Psoas muscle (tissue), 8 donors: ENCODE data around the gene URM1. TPM values are rescaled to one million over a fixed set of nuclear protein-coding genes. Genes with fewer than 3 reads are reported as not detected.

Experiments
- ATAC-seq, 4 donors: fragments of 200-7000 bp; cut with Tn5 transposase; one replicate each; pipeline ENCODE4 v1.9.1; 2020; ENCODE audit warnings: moderate library complexity in 3 of 4, mild to moderate bottlenecking in 2 of 4
- DNase-seq, 2 donors: peaks; one replicate each; pipeline ENCODE4 v3.0.0-alpha.2; 2020
- H3K27ac ChIP-seq: fragments of 200-600 bp; one replicate; pipeline ENCODE4 v1.8.0; 2022
- H3K27me3 ChIP-seq, 3 donors: fragments of 200-600 bp in 1 of 3; one replicate each; pipeline versions ENCODE4 v1.6.1 to v1.8.0; 2013 to 2022; ENCODE audit warnings: low read length in 2 of 3, mild to moderate bottlenecking in 2 of 3, moderate library complexity in 1 of 3; ENCODE audit not compliant: insufficient read depth in 3 of 3
- H3K36me3 ChIP-seq, 2 donors: fragments of 200-600 bp in 1 of 2; one replicate each; pipeline versions ENCODE4 v1.6.1 to v1.8.0; 2013 to 2022; ENCODE audit warnings: low read depth in 1 of 2, mild to moderate bottlenecking in 1 of 2, moderate library complexity in 1 of 2; ENCODE audit not compliant: insufficient read depth in 1 of 2
- H3K4me1 ChIP-seq: fragments of 200-600 bp; one replicate; pipeline ENCODE4 v1.8.0; 2022
- H3K4me3 ChIP-seq: fragments of 200-600 bp; one replicate; pipeline ENCODE4 v1.8.0; 2022; ENCODE audit warnings: mild to moderate bottlenecking
- H3K9me3 ChIP-seq: fragments of 200-600 bp; one replicate; pipeline ENCODE4 v1.8.0; 2022
- WGBS, 3 donors: extraction: QIAGEN DNeasy Blood & Tissue Kit; methylation state at CpG; one replicate each; pipeline versions ENCODE4 v1.1.6 to v1.1.7; 2013; 5-methylcytosine and 5-hydroxymethylcytosine counted together
- intact Hi-C, 2 donors: fragments of 100-400 bp; cut with DNase I; formaldehyde crosslinking; loops; one replicate each; pipeline versions ENCODE4 v1.11.0 to v1.14.2; 2022
- polyA plus RNA-seq, 3 donors: library from polyadenylated mRNA; stranded (reverse); fragments of 200-250 nt; gene quantifications; one replicate each; pipeline ENCODE4 v1.2.3, GENCODE V29; 2013
- total RNA-seq, 4 donors: library from RNA; stranded (reverse); fragmentation: NEBNext Ultra II Directional in 2 of 4; extraction: Animal tissue kit (Norgen Biotek cat#: 25700) in 2 of 4; gene quantifications; one replicate each; pipeline versions ENCODE4 v1.2.1 to v1.2.4, GENCODE V29; 2021 to 2023
- TF ChIP-seq, protein P1 (sequence below): fragments of 200-600 bp; IDR thresholded peaks from one replicate; pipeline ENCODE4 v1.8.0; 2022; ENCODE audit warnings: antibody characterized with exemption
- donor health status: healthy with polysubstance abuse.
- donor health status: DM: no; HTN: no; CAD: no; lungs with moderate emphysema.
- donor health status: Bipolar disorder and iron deficiency.
- donor health status: healthy.
- donor health status: DM: yes; HTN: yes; CAD: no.
- donor health status: DM: no; HTN: no; CAD: no.
- donor health status: DM: no; HTN: no; CAD: no.
- donor health status: DM: yes; HTN: yes; CAD: no.

The URM1 gene
- total and polyA plus RNA-seq, 7 donors = 34.5 to 111 (median 57.9) TPM

DNA sequence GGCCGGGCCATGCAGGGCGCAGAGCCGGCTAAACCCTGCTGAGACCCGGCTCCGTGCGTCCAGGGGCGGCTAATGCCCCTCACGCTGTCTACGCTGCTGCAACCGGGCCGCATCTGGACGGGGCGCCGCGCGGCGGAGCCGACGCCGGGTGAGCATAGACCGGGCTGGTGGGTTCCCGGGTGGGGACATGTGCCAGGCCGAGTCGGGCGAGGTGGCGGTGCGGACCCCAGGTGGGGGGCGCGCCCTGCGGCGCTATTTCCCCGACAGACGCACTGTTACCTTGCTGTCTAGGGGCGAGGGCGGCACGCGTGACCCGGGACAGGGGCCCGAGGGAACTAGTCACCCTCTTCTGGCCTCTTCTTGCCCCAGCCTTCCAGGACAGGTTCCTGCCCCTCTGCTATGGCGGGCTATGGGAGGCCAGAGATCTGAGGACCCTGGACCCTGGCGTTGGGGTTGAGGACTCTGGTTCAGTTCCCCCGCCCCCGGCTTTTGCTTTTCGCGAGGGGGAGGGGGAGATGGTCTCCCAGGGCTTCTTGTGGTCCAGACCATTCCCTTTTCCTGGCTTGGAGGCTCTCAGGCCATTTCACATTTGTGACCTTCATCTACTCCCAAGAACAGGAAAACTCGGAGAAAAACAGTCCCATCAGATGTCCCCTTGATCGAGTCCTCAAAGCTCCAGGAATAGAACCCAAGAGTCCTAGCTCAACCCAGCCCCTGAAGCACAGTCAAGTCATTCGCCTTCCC, 30.3 kb upstream of the URM1 start:
- 1 to 2% (median 1%) methylated on average over 38 to 48 of the region's 48 CpGs for WGBS, 3 donors
- Histone ChIP-seq H3K4me1 (peaks cover 7% of the 10 kb centered on the region), H3K27ac (peak overlapping the region; percentile 73), H3K4me3 (peak overlapping the region; percentile 95), H3K36me3 (peaks cover 0 to 40% of the 10 kb centered on the region in 2 donors), H3K27me3 (no peaks in the 10 kb centered on the region), H3K9me3 (no peaks in the 10 kb centered on the region)
- peak in 3 of 4 donors; percentile 20 to 22 (median 22) for ATAC-seq
- no peak for DNase-seq
- TF ChIP-seq, protein P1, sequence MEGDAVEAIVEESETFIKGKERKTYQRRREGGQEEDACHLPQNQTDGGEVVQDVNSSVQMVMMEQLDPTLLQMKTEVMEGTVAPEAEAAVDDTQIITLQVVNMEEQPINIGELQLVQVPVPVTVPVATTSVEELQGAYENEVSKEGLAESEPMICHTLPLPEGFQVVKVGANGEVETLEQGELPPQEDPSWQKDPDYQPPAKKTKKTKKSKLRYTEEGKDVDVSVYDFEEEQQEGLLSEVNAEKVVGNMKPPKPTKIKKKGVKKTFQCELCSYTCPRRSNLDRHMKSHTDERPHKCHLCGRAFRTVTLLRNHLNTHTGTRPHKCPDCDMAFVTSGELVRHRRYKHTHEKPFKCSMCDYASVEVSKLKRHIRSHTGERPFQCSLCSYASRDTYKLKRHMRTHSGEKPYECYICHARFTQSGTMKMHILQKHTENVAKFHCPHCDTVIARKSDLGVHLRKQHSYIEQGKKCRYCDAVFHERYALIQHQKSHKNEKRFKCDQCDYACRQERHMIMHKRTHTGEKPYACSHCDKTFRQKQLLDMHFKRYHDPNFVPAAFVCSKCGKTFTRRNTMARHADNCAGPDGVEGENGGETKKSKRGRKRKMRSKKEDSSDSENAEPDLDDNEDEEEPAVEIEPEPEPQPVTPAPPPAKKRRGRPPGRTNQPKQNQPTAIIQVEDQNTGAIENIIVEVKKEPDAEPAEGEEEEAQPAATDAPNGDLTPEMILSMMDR = no peak
- intact Hi-C loops = loop anchor here (2.0 to 5.0 kb wide), 2 partner anchors 44 to 46 kb away; no protein-coding TSS in a partner anchor

DNA sequence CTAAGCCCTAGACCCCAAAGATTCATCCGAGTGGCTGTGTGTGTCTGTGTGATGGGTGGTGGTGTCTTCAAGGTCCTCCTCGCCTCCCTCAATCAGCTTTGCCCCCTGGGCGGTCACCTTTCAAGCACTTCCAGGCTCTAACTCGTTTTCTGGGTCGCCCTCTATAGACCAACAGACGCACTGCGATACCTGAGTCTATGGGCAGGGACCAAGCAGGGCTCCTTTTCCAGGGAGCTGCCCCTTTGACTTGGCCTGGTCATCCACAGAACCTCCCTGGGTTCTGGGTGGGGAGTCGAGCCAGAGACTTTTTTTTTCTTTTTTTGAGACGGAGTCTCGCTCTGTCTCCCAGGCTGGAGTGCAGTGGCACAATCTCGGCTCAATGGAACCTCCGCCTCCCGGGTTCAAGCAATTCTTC, 29.7 kb upstream of the URM1 start:
- Histone ChIP-seq H3K4me1 (peaks cover 7% of the 10 kb centered on the region), H3K27ac (peak overlapping the region; percentile 73), H3K9me3 (no peaks in the 10 kb centered on the region), H3K27me3 (no peaks in the 10 kb centered on the region), H3K4me3 (peak overlapping the region; percentile 95), H3K36me3 (peaks cover 0 to 46% of the 10 kb centered on the region in 2 donors)
- ATAC-seq = peak; percentile 63 to 79 (median 73)
- WGBS, 3 donors = 34 to 39% (median 35%) methylated on average over 13 of the region's 13 CpGs
- TF ChIP-seq, protein P1 = peak; percentile 61
- peak; percentile 55 to 61 for DNase-seq
- intact Hi-C loops = loop anchor here (2.0 to 5.0 kb wide), 2 partner anchors 44 to 47 kb away; no protein-coding TSS in a partner anchor

DNA sequence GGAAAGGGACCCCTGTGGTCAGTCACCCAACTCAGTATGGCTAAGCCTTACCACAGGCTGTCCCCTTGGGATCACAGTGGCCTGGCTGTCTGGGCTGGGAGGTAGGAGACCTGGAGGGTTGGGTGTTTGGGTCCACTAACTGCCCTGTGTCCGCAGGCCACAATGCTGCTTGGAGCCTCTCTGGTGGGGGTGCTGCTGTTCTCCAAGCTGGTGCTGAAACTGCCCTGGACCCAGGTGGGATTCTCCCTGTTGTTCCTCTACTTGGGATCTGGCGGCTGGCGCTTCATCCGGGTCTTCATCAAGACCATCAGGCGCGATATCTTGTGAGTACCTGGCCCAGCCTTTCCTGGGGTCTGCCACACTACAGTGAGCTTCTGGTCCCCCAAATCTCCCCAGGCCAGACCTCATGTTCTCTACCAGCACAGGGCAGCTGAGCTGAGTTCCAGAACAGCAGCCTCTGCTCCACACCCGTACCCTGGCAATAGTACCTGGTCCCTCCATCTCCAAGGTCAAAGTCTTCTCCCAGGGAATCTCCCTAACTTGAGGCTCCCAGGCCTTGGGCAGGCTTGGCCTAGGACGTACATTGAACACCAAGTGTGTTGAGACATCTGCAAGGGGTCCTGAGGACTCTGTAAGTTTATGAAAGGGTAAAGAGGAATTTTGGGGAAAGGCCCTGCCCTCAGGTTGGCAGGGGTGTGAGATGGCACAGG, 28.0 kb upstream of the URM1 start:
- no peak overlapping the region for H3K4me3 ChIP-seq
- no peak overlapping the region for H3K27ac ChIP-seq
- TF ChIP-seq, protein P1 = no peak
- DNase-seq (no peak), ATAC-seq (no peak)
- H3K4me1 ChIP-seq = peaks cover 7% of the 10 kb centered on the region
- intact Hi-C loops = loop anchor here in 1 of 2 donors (5.0 kb wide), 1 partner anchor 46 kb away; no protein-coding TSS in a partner anchor
- no peaks in the 10 kb centered on the region for H3K27me3 ChIP-seq
- peaks cover 0 to 63% of the 10 kb centered on the region in 2 donors for H3K36me3 ChIP-seq
- whole genome bisulfite sequencing, 3 donors = 92 to 99% (median 96%) methylated on average over 8 of the region's 8 CpGs
- H3K9me3 ChIP-seq = no peaks in the 10 kb centered on the region

DNA sequence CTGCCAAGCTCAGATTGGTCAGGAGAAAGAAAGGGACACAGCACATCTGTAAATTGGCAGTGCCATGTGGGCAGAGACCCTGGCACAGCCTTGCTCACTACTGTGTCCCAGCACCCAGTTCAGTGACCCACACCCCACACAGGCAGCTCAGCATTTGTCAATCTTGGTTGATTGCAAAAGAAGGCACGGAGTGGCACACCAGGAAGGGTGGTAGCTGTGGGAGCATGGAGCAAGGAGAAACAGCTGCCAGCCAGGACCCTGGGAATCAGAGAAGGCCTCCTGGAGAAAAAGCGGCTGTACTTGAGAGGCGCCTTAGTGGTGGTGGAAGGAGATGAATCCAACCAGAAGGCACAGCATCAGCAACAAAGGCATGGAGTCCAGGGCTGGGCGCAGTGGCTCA, 27.3 kb upstream of the URM1 start:
- TF ChIP-seq, protein P1 = no peak
- WGBS, 3 donors = 95 to 99% (median 95%) methylated on average over 4 of the region's 4 CpGs
- intact Hi-C loops = loop anchor here in 1 of 2 donors (5.0 kb wide), 1 partner anchor 47 kb away; no protein-coding TSS in a partner anchor

More for the DNA sequence above, 27.3 kb upstream of the URM1 start:
- DNase-seq (no peak), ATAC-seq (no peak)
- Histone ChIP-seq H3K27me3 (no peaks in the 10 kb centered on the region), H3K9me3 (no peaks in the 10 kb centered on the region), H3K4me3 (no peak overlapping the region), H3K4me1 (peaks cover 7% of the 10 kb centered on the region), H3K36me3 (peaks cover 0 to 70% of the 10 kb centered on the region in 2 donors), H3K27ac (no peak overlapping the region)
